Natural killer cell treated with Interleukin-12 subunit alpha and Interleukin-12 subunit beta and Interleukin-15 and Interleukin-18, amount 100 ng/mL, for 72 hours (primary cell): Measurements from ENCODE around the gene MRPL49. TPM values are rescaled to one million over a fixed set of nuclear protein-coding genes. Genes with fewer than 3 reads are reported as not detected.
A peak's percentile ranks its signal among the peaks of the same experiment; 100 is the strongest.

Experiments
- ATAC-seq, 2 donors: fragments of 150-1000 bp; cut with Tn5 transposase in 1 of 2; sonication (Bioruptor Pico), chemical (Tn5 transposase) in 1 of 2; 2 replicates each; pipeline ENCODE4 v1.10.0; 2021
- DNase-seq: peaks from one replicate; pipeline ENCODE4 v3.0.0; 2022; ENCODE audit warnings: low spot score
- H3K27ac Mint-ChIP-seq, 2 donors: 1 replicate in 1 of 2; 2 replicates in 1 of 2; pipeline ENCODE4 v1.8.0; 2022; ENCODE audit warnings: mixed read lengths in 2 of 2, mild to moderate bottlenecking in 1 of 2, moderate library complexity in 1 of 2
- H3K27me3 Mint-ChIP-seq, 2 donors: 1 replicate in 1 of 2; 2 replicates in 1 of 2; pipeline ENCODE4 v1.8.0; 2022; ENCODE audit warnings: mixed read lengths in 2 of 2
- H3K36me3 Mint-ChIP-seq: one replicate; pipeline ENCODE4 v1.8.0; 2022; ENCODE audit warnings: mixed read lengths
- H3K4me1 Mint-ChIP-seq, 2 donors: 1 replicate in 1 of 2; 2 replicates in 1 of 2; pipeline ENCODE4 v1.8.0; 2022; ENCODE audit warnings: low read depth in 2 of 2, mixed read lengths in 2 of 2, mild to moderate bottlenecking in 1 of 2
- H3K4me3 Mint-ChIP-seq: one replicate; pipeline ENCODE4 v1.8.0; 2022; ENCODE audit warnings: mixed read lengths
- H3K9me3 Mint-ChIP-seq: 2 replicates; pipeline ENCODE4 v1.8.0; 2022; ENCODE audit warnings: mixed read lengths
- total RNA-seq, 2 donors: library from RNA; stranded (reverse); gene quantifications; one replicate each; pipeline ENCODE4 v1.2.3, GENCODE V29; 2022

Gene MRPL49
- total RNA-seq, 2 donors from 2014 or later, result 77.8 to 80.4 TPM

- no peaks in the 10 kb centered on the region for H3K9me3 Mint-ChIP-seq
- H3K4me1 Mint-ChIP-seq, result peaks cover 5 to 8% of the 10 kb centered on the region in 2 donors
- no peak for ATAC-seq
- no peaks in the 10 kb centered on the region for H3K27me3 Mint-ChIP-seq
- no peak overlapping the region for H3K4me3 Mint-ChIP-seq
- H3K36me3 Mint-ChIP-seq, result peaks cover 15% of the 10 kb centered on the region
- peak; percentile 31 for DNase-seq
- H3K27ac Mint-ChIP-seq, result no peak overlapping the region
Observed at GRCh38 chr11:65089621-65090020, 32.5 kb upstream of the MRPL49 start.

GRCh38 chr11:65090628-65091027 is 31.5 kb upstream of the MRPL49 start:
- Mint-ChIP-seq H3K9me3 (no peaks in the 10 kb centered on the region), H3K4me3 (no peak overlapping the region), H3K36me3 (peaks cover 12% of the 10 kb centered on the region), H3K27me3 (no peaks in the 10 kb centered on the region), H3K27ac (no peak overlapping the region), H3K4me1 (peaks cover 4 to 5% of the 10 kb centered on the region in 2 donors)
- ATAC-seq (no peak), DNase-seq (no peak)

- Mint-ChIP-seq H3K9me3 (no peaks in the 10 kb centered on the region), H3K27me3 (no peaks in the 10 kb centered on the region), H3K27ac (peak overlapping the region; percentile 85 to 92), H3K4me1 (peaks cover 12 to 16% of the 10 kb centered on the region in 2 donors), H3K36me3 (no peaks in the 10 kb centered on the region), H3K4me3 (peak overlapping the region; percentile 88)
- no peak for ATAC-seq
- DNase-seq, result no peak
Observed at GRCh38 chr11:65095427-65095826, 26.7 kb upstream of the MRPL49 start.

- peak within 1 kb of the TSS; percentile 85 to 92 for H3K27ac Mint-ChIP-seq
- H3K9me3 Mint-ChIP-seq, result no peaks in the 10 kb centered on the region
- H3K4me3 Mint-ChIP-seq, result peak within 1 kb of the TSS; percentile 88
- H3K27me3 Mint-ChIP-seq, result no peaks in the 10 kb centered on the region
- ATAC-seq (peak; percentile 97 to 98), DNase-seq (peak; percentile 88)
- peaks cover 12 to 16% of the 10 kb centered on the region in 2 donors for H3K4me1 Mint-ChIP-seq
- H3K36me3 Mint-ChIP-seq, result no peaks in the 10 kb centered on the region
Observed at GRCh38 chr11:65095974-65096806, 25.9 kb upstream of the MRPL49 start, which contains the start of gene VPS51. VPS51 (plus strand) TSS chr11:65096214; CDS start chr11:65096251, 37 bp downstream.

- DNase-seq, result peak; percentile 45
- H3K4me1 Mint-ChIP-seq, result peaks cover 12 to 16% of the 10 kb centered on the region in 2 donors
- no peaks in the 10 kb centered on the region for H3K27me3 Mint-ChIP-seq
- no peak for ATAC-seq
- H3K4me3 Mint-ChIP-seq, result peak overlapping the region; percentile 88
- H3K27ac Mint-ChIP-seq, result peak overlapping the region; percentile 85 to 92
- no peaks in the 10 kb centered on the region for H3K9me3 Mint-ChIP-seq
- H3K36me3 Mint-ChIP-seq, result no peaks in the 10 kb centered on the region
Observed at GRCh38 chr11:65096926-65097325, 25.2 kb upstream of the MRPL49 start.

GRCh38 chr11:65100674-65101350 is 21.3 kb upstream of the MRPL49 start:
- peaks cover 19% of the 10 kb centered on the region in 2 donors for H3K4me1 Mint-ChIP-seq
- H3K4me3 Mint-ChIP-seq, result no peak overlapping the region
- no peaks in the 10 kb centered on the region for H3K36me3 Mint-ChIP-seq
- no peak for ATAC-seq
- no peaks in the 10 kb centered on the region for H3K27me3 Mint-ChIP-seq
- DNase-seq, result no peak
- H3K27ac Mint-ChIP-seq, result no peak overlapping the region
- H3K9me3 Mint-ChIP-seq, result no peaks in the 10 kb centered on the region

- Mint-ChIP-seq H3K36me3 (no peaks in the 10 kb centered on the region), H3K4me3 (no peak overlapping the region), H3K27me3 (no peaks in the 10 kb centered on the region), H3K4me1 (peaks cover 19 to 25% of the 10 kb centered on the region in 2 donors), H3K27ac (no peak overlapping the region), H3K9me3 (no peaks in the 10 kb centered on the region)
- DNase-seq, result peak; percentile 39
- ATAC-seq, result no peak
Observed at GRCh38 chr11:65102142-65103095, 19.7 kb upstream of the MRPL49 start.

- Mint-ChIP-seq H3K27me3 (no peaks in the 10 kb centered on the region), H3K27ac (no peak overlapping the region), H3K4me1 (peaks cover 14 to 22% of the 10 kb centered on the region in 2 donors), H3K9me3 (no peaks in the 10 kb centered on the region), H3K36me3 (no peaks in the 10 kb centered on the region), H3K4me3 (no peak overlapping the region)
- ATAC-seq (no peak), DNase-seq (peak; percentile 18)
Observed at GRCh38 chr11:65103476-65103875, 18.6 kb upstream of the MRPL49 start.

GRCh38 chr11:65104628-65105027 is 17.5 kb upstream of the MRPL49 start:
- no peaks in the 10 kb centered on the region for H3K36me3 Mint-ChIP-seq
- ATAC-seq (no peak), DNase-seq (peak; percentile 13)
- no peaks in the 10 kb centered on the region for H3K27me3 Mint-ChIP-seq
- no peak overlapping the region for H3K4me3 Mint-ChIP-seq
- H3K27ac Mint-ChIP-seq, result peak overlapping the region in 1 of 2 donors; percentile 85
- H3K9me3 Mint-ChIP-seq, result no peaks in the 10 kb centered on the region
- H3K4me1 Mint-ChIP-seq, result peaks cover 7 to 17% of the 10 kb centered on the region in 2 donors

GRCh38 chr11:65107078-65107477 is 15.0 kb upstream of the MRPL49 start:
- H3K4me3 Mint-ChIP-seq, result no peak overlapping the region
- H3K4me1 Mint-ChIP-seq, result peaks cover 20 to 35% of the 10 kb centered on the region in 2 donors
- H3K27me3 Mint-ChIP-seq, result no peaks in the 10 kb centered on the region
- H3K27ac Mint-ChIP-seq, result no peak overlapping the region
- H3K36me3 Mint-ChIP-seq, result no peaks in the 10 kb centered on the region
- DNase-seq (peak; percentile 15), ATAC-seq (no peak)
- no peaks in the 10 kb centered on the region for H3K9me3 Mint-ChIP-seq

GRCh38 chr11:65107751-65108468 is 14.2 kb upstream of the MRPL49 start:
- Mint-ChIP-seq H3K27me3 (no peaks in the 10 kb centered on the region), H3K4me3 (no peak overlapping the region), H3K36me3 (no peaks in the 10 kb centered on the region), H3K4me1 (peaks cover 21 to 36% of the 10 kb centered on the region in 2 donors), H3K9me3 (no peaks in the 10 kb centered on the region), H3K27ac (no peak overlapping the region)
- peak; percentile 51 for DNase-seq
- ATAC-seq, result no peak

- Mint-ChIP-seq H3K36me3 (no peaks in the 10 kb centered on the region), H3K27ac (no peak overlapping the region), H3K9me3 (no peaks in the 10 kb centered on the region), H3K4me1 (peaks cover 26 to 41% of the 10 kb centered on the region in 2 donors), H3K4me3 (no peak overlapping the region), H3K27me3 (no peaks in the 10 kb centered on the region)
- no peak for ATAC-seq
- peak; percentile 60 for DNase-seq
Observed at GRCh38 chr11:65108469-65109123, 13.5 kb upstream of the MRPL49 start.
